Adrenal gland (tissue), 19 donors: ENCODE data around the gene ELOVL6. TPM values are rescaled to one million over a fixed set of nuclear protein-coding genes. Genes with fewer than 3 reads are reported as not detected.

Source experiments
- DNase-seq, 7 donors: peaks; one replicate each; pipeline ENCODE4 v3.0.0-alpha.2; 2019 to 2020
- H3K27ac ChIP-seq, 5 donors: fragments of 200-600 bp; sonication (generic) in 4 of 5; 1 replicate in 3 of 5; 2 replicates in 2 of 5; pipeline versions ENCODE4 v1.5.1 to v1.8.0; 2016 to 2020; ENCODE audit warnings: mild to moderate bottlenecking in 1 of 5
- H3K27me3 ChIP-seq: fragments of 200-600 bp; 2 replicates; pipeline ENCODE4 v1.8.0; 2021
- H3K36me3 ChIP-seq, 2 donors: fragments of 200-600 bp; replicated peaks in 1 of 2; 1 replicate in 1 of 2; 2 replicates in 1 of 2; pipeline versions ENCODE4 v1.5.1 to v1.8.0; 2018 to 2022
- H3K4me1 ChIP-seq, 2 donors: fragments of 200-600 bp; replicated peaks in 1 of 2; 1 replicate in 1 of 2; 2 replicates in 1 of 2; pipeline versions ENCODE4 v1.5.1 to v1.8.0; 2018 to 2021
- H3K4me3 ChIP-seq, 4 donors: fragments of 200-600 bp; sonication (generic) in 3 of 4; one replicate each; pipeline ENCODE4 v1.5.1; 2016 to 2018
- H3K9me3 ChIP-seq, 3 donors: fragments of 200-600 bp; sonication (generic) in 1 of 3; replicated peaks in 1 of 3; 1 replicate in 2 of 3; 2 replicates in 1 of 3; pipeline versions ENCODE4 v1.5.1 to v1.8.0; 2016 to 2021
- POLR2A ChIP-seq, 2 donors: fragments of 450-650 bp; IDR thresholded peaks; one replicate each; pipeline ENCODE4 v1.6.1; 2017; ENCODE audit warnings: antibody characterized with exemption in 2 of 2, mild to moderate bottlenecking in 2 of 2, moderate library complexity in 1 of 2
- WGBS, 4 donors: extraction: QIAGEN DNeasy Blood & Tissue Kit in 2 of 4; methylation state at CpG; one replicate each; pipeline versions ENCODE4 v1.1.5 to v1.1.7; 2013 to 2017; 5-methylcytosine and 5-hydroxymethylcytosine counted together
- intact Hi-C, 2 donors: fragments of 100-400 bp; cut with DNase I; formaldehyde crosslinking; loops; one replicate each; pipeline versions ENCODE4 v1.14.1 to v1.15.0; 2022 to 2023
- long read RNA-seq, 10 donors: library from polyadenylated mRNA in 3 of 10; unstranded in 2 of 10; stranded (forward) in 1 of 10; transcript quantifications; one replicate each; pipeline ENCODE4 v2.0.0 and lab custom pipeline, GENCODE V29; 2021 to 2026
- polyA plus RNA-seq, 3 donors: library from polyadenylated mRNA; stranded (reverse); fragments of 200-250 nt in 2 of 3; fragments of 350-450 nt in 1 of 3; fragmentation: Illumina TruSeq in 1 of 3; extraction: RNeasy Lipid Tissue Mini Kit (QIAGEN cat#74804) in 1 of 3; gene quantifications; one replicate each; pipeline ENCODE4 v1.2.3, GENCODE V29; 2013 to 2014
- total RNA-seq, 9 donors: library from RNA; depleted of rRNA in 4 of 9; stranded (reverse); fragments of >200 nt in 4 of 9; fragments of 120-200 nt in 1 of 9; fragmentation: NEBNext Ultra II Directional in 1 of 9; extraction: Animal tissue kit (Norgen Biotek cat#: 25700) in 1 of 9; gene quantifications; one replicate each; pipeline versions ENCODE4 v1.1.0 to v1.2.4, GENCODE V29; 2013 to 2023
- TF ChIP-seq, protein P1 (sequence below), 6 experiments: fragments of 450-650 bp in 4 of 6; fragments of 200-600 bp in 2 of 6; sonication (generic) in 1 of 6; IDR thresholded peaks; 1 replicate in 5 of 6; 2 replicates in 1 of 6; pipeline versions ENCODE4 v1.5.1 to v1.8.0; 2016 to 2021; ENCODE audit warnings: antibody characterized with exemption in 6 of 6, mild to moderate bottlenecking in 2 of 6, moderate library complexity in 1 of 6
- donor health status: healthy with polysubstance abuse.
- donor health status: Bipolar disorder and iron deficiency.
- donor health status: DM: yes; HTN: yes; CAD: no.
- donor health status: DM: no; HTN: no; CAD: no.
- donor health status: DM: no; HTN: no; CAD: no.
- donor health status: DM: yes; HTN: yes; CAD: no.

Gene ELOVL6, protein sequence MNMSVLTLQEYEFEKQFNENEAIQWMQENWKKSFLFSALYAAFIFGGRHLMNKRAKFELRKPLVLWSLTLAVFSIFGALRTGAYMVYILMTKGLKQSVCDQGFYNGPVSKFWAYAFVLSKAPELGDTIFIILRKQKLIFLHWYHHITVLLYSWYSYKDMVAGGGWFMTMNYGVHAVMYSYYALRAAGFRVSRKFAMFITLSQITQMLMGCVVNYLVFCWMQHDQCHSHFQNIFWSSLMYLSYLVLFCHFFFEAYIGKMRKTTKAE
- total RNA-seq: 10 to 100 TPM in 7 of 9 donors, 1 to 10 TPM in 2; 5.4 to 53.2 (median 17.1) TPM
- 10 to 100 TPM in 1 of 3 donors, 1 to 10 TPM in 2; 2.8 to 68.2 (median 3.8) TPM for polyA plus RNA-seq
- long read RNA-seq, donor 1, full-length matches to known transcripts: 23 of 53 reads
- long read RNA-seq, donor 1, partial matches to known transcripts: 30 of 53 reads
- long read RNA-seq, donor 1, other reads (novel, unspliced or antisense): 0 of 53 reads
- long read RNA-seq, donor 2, full-length matches to known transcripts: 7 of 7 reads
- long read RNA-seq, donor 2, partial matches to known transcripts: 0 of 7 reads
- long read RNA-seq, donor 2, other reads (novel, unspliced or antisense): 0 of 7 reads
- long read RNA-seq, donor 3, full-length matches to known transcripts: 12 of 12 reads
- long read RNA-seq, donor 3, partial matches to known transcripts: 0 of 12 reads
- long read RNA-seq, donor 3, other reads (novel, unspliced or antisense): 0 of 12 reads
- long read RNA-seq, donor 4, partial matches to known transcripts: 0 of 19 reads
- long read RNA-seq, donor 4, other reads (novel, unspliced or antisense): 19 of 19 reads
- long read RNA-seq, donor 5, transcript ELOVL6-201 (4 exons, 3,090 nt): major isoform, 5 of 7 reads
- long read RNA-seq, donor 5, partial matches to known transcripts: 0 of 7 reads
- long read RNA-seq, donor 5, other reads (novel, unspliced or antisense): 2 of 7 reads
- long read RNA-seq, donor 6, partial matches to known transcripts: 1 of 1 reads
- long read RNA-seq, donor 6, other reads (novel, unspliced or antisense): 0 of 1 reads
- long read RNA-seq, donor 7, full-length matches to known transcripts: 8 of 8 reads
- long read RNA-seq, donor 7, partial matches to known transcripts: 0 of 8 reads
- long read RNA-seq, donor 7, other reads (novel, unspliced or antisense): 0 of 8 reads
- long read RNA-seq, donor 8, full-length matches to known transcripts: 23 of 23 reads
- long read RNA-seq, donor 8, partial matches to known transcripts: 0 of 23 reads
- long read RNA-seq, donor 8, other reads (novel, unspliced or antisense): 0 of 23 reads
- long read RNA-seq, donor 9, full-length matches to known transcripts: 12 of 12 reads
- long read RNA-seq, donor 9, partial matches to known transcripts: 0 of 12 reads
- long read RNA-seq, donor 9, other reads (novel, unspliced or antisense): 0 of 12 reads
- long read RNA-seq, donor 10, full-length matches to known transcripts: 10 of 10 reads
- long read RNA-seq, donor 10, partial matches to known transcripts: 0 of 10 reads
- long read RNA-seq, donor 10, other reads (novel, unspliced or antisense): 0 of 10 reads

DNA sequence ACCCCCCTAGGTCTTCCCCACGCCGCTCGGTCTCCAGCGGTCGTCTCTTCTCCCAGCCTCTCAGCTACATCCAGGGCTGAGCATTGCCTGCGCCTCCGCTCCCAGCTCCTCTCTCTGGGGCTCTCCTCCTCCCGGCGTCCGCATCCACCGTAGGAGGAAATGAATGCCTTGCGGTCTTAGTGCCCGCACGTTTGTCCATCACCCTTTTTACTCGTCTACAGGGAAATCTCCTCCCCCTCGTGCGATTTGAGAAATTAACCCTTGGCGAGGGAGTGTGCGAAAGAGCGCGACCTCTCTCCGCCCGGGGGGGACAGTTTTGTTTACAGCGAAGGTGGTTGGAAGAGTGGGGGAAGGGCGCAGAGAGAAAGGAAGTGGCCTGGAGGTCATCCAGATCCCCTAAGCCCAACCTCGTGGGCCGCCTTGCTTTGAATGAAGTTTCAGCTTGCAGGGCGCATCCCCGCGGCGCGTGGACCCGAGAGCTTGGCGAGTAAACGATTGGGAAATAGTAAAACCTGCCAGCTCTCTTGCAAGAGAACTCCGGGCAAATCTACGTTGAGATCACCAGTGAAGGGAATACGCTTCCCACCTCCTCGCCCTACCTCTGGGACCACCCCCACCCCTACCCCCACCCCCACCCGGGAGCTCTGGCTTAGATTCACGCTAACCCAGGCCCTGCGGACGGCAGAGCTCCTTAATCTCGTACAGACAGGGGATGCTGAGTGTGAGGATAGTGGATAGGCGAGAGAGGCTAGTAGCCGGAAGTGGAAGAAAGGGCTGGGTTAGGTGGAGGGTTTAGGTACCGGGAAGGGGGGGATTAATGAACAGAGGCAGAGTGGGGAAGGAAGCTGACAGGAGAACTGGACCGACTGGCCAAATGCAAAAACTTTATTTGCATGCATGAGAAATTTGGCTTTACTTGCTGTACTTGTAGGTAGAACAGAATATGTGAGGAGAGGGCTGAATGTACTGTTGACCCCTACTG is at the start of gene ELOVL6:
ELOVL6 (minus strand) TSS at position 181 of the 982 bp plus-strand sequence. CDS start 280 bp downstream, outside the sequence.
- Histone ChIP-seq H3K9me3 (no peaks in the 10 kb centered on the region), H3K36me3 (no peaks in the 10 kb centered on the region), H3K27me3 (no peaks in the 10 kb centered on the region), H3K27ac (peak within 1 kb of the TSS in 3 of 5 donors; percentile 78 to 90 (median 87)), H3K4me1 (peaks cover 12% of the 10 kb centered on the region in 2 donors), H3K4me3 (peak within 1 kb of the TSS; percentile 63 to 97 (median 84))
- peak; percentile 62 to 80 (median 70) for DNase-seq
- 1 to 3% (median 1%) methylated on average over 28 to 48 of the region's 48 CpGs for WGBS, 4 donors
- peak in 1 of 2 donors; percentile 40 for TF ChIP-seq POLR2A (IDR thresholded peaks at IDR 0.05)
- TF ChIP-seq, protein P1, sequence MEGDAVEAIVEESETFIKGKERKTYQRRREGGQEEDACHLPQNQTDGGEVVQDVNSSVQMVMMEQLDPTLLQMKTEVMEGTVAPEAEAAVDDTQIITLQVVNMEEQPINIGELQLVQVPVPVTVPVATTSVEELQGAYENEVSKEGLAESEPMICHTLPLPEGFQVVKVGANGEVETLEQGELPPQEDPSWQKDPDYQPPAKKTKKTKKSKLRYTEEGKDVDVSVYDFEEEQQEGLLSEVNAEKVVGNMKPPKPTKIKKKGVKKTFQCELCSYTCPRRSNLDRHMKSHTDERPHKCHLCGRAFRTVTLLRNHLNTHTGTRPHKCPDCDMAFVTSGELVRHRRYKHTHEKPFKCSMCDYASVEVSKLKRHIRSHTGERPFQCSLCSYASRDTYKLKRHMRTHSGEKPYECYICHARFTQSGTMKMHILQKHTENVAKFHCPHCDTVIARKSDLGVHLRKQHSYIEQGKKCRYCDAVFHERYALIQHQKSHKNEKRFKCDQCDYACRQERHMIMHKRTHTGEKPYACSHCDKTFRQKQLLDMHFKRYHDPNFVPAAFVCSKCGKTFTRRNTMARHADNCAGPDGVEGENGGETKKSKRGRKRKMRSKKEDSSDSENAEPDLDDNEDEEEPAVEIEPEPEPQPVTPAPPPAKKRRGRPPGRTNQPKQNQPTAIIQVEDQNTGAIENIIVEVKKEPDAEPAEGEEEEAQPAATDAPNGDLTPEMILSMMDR (IDR thresholded peaks at IDR 0.05): no peak
- intact Hi-C loops: no loop called here

DNA sequence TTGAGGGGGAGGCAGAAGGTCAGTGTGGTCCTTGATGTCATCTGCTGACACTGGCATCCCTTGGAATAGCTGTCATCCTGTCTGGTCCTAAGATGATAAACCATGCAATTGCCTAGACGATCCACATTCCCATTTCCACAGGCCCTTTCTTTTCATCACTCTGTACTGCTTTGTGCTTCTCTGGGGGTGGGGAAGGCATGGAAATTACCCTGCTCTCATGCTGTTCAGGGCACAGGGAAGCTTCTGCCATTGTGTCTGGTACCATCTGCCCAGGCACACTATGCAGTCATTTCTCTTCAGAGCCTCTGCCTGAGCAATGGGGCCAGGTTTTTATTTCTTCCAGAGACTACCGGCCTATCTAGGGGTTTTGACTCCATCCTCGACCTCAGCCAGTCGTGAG is 49.7 kb upstream of the ELOVL6 start:
- H3K4me1 ChIP-seq: no peaks in the 10 kb centered on the region
- no peak for TF ChIP-seq POLR2A (IDR thresholded peaks at IDR 0.05)
- TF ChIP-seq, protein P1 (IDR thresholded peaks at IDR 0.05): no peak
- H3K9me3 ChIP-seq: no peaks in the 10 kb centered on the region
- WGBS, 4 donors: 59 to 72% (median 69%) methylated on average over 4 of the region's 4 CpGs
- no peaks in the 10 kb centered on the region for H3K27me3 ChIP-seq
- intact Hi-C loops: no loop called here
- no peak for DNase-seq
- no peak overlapping the region for H3K27ac ChIP-seq
- H3K36me3 ChIP-seq: no peaks in the 10 kb centered on the region
- no peak overlapping the region for H3K4me3 ChIP-seq

DNA sequence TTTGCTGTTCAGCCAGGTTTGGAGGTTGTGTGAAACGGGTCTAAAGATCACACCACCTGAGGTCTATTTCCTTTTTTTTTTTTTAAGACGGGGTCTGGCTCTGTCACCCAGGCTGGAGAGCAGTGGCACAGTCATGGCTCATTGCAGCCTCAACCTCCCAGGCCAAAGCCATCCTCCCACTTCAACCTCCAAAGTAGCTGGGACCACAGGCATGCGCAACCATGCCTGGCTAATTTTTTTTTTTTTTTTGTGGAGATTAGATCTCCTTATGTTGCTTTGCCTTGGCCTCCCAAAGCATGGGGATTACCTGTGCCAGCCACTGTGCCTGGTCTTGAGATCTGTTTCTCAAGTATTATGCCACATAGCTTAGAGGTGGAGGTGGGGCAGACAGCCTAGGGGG is 49.2 kb upstream of the ELOVL6 start:
- no peaks in the 10 kb centered on the region for H3K4me1 ChIP-seq
- TF ChIP-seq POLR2A (IDR thresholded peaks at IDR 0.05): no peak
- TF ChIP-seq, protein P1 (IDR thresholded peaks at IDR 0.05): no peak
- no peaks in the 10 kb centered on the region for H3K27me3 ChIP-seq
- 77 to 84% (median 79%) methylated on average over 3 of the region's 3 CpGs for WGBS, 4 donors
- H3K9me3 ChIP-seq: no peaks in the 10 kb centered on the region
- no peaks in the 10 kb centered on the region for H3K36me3 ChIP-seq
- DNase-seq: no peak
- intact Hi-C loops: no loop called here
- no peak overlapping the region for H3K27ac ChIP-seq
- no peak overlapping the region for H3K4me3 ChIP-seq
